ENCODE data around the gene BABAM2. TPM values are rescaled to one million over a fixed set of nuclear protein-coding genes. Genes with fewer than 3 reads are reported as not detected.

Gene BABAM2
- total and polyA plus RNA-seq, 4 donors, result 9.9 to 17.0 (median 13.9) TPM

DNA sequence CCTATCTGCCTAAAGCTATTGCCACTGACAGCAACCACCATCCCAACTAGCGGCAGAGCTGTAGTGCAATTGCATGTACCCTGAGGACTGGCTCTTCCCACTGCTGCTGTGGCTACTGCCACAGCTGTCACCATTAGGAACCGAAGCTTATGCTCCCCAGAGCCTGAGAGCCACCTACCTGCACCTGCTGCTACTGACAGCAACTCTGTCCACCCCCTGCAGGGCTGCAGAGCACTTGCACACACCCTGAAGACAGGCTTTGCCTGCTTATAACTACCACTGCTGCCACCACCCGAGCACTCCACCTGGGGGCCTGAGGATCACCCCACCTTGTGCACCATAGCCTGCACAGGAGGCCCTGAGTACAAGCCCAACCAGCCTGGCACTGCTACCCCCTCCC lies 284.5 kb downstream of the BABAM2 start (continued):
- TF ChIP-seq, protein P1, sequence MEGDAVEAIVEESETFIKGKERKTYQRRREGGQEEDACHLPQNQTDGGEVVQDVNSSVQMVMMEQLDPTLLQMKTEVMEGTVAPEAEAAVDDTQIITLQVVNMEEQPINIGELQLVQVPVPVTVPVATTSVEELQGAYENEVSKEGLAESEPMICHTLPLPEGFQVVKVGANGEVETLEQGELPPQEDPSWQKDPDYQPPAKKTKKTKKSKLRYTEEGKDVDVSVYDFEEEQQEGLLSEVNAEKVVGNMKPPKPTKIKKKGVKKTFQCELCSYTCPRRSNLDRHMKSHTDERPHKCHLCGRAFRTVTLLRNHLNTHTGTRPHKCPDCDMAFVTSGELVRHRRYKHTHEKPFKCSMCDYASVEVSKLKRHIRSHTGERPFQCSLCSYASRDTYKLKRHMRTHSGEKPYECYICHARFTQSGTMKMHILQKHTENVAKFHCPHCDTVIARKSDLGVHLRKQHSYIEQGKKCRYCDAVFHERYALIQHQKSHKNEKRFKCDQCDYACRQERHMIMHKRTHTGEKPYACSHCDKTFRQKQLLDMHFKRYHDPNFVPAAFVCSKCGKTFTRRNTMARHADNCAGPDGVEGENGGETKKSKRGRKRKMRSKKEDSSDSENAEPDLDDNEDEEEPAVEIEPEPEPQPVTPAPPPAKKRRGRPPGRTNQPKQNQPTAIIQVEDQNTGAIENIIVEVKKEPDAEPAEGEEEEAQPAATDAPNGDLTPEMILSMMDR (IDR thresholded peaks at IDR 0.05; ENCODE audit: low read depth, low read length, missing input control), result no peak
- TF ChIP-seq FOXA2 (IDR thresholded peaks at IDR 0.05) (no peak), HNF4G (IDR thresholded peaks at IDR 0.05) (no peak), EGR1 (IDR thresholded peaks at IDR 0.05; ENCODE audit: low read depth in 2 of 2) (no peak), RAD21 (IDR thresholded peaks at IDR 0.05) (no peak), ATF3 (IDR thresholded peaks at IDR 0.05) (no peak), RXRA (IDR thresholded peaks at IDR 0.05) (no peak)

DNA sequence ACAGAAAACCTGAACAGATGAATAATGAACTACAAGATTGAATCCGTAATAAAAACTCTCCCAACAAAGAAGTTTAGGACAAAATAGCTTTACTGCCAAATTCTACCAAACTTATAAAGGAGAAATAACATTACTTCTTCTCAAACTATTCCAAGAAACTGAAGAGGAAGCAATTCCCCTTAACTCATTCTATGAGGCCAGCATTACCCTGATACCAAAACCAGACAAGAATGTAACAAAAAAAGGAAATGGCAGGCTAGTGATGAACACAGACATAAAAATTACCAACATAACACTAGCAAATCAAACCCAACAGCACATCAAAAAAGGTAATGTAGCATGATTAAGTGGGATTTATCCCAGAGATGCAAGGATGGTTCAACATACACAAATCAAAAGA lies 288.4 kb downstream of the BABAM2 start:
- TF ChIP-seq NR2F2 (IDR thresholded peaks at IDR 0.05) (no peak), YY1 (IDR thresholded peaks at IDR 0.05) (no peak), SP1 (IDR thresholded peaks at IDR 0.05) (no peak), HNF4A (conservative IDR thresholded peaks at IDR 0.05) (no peak)
- TF ChIP-seq, protein P2, sequence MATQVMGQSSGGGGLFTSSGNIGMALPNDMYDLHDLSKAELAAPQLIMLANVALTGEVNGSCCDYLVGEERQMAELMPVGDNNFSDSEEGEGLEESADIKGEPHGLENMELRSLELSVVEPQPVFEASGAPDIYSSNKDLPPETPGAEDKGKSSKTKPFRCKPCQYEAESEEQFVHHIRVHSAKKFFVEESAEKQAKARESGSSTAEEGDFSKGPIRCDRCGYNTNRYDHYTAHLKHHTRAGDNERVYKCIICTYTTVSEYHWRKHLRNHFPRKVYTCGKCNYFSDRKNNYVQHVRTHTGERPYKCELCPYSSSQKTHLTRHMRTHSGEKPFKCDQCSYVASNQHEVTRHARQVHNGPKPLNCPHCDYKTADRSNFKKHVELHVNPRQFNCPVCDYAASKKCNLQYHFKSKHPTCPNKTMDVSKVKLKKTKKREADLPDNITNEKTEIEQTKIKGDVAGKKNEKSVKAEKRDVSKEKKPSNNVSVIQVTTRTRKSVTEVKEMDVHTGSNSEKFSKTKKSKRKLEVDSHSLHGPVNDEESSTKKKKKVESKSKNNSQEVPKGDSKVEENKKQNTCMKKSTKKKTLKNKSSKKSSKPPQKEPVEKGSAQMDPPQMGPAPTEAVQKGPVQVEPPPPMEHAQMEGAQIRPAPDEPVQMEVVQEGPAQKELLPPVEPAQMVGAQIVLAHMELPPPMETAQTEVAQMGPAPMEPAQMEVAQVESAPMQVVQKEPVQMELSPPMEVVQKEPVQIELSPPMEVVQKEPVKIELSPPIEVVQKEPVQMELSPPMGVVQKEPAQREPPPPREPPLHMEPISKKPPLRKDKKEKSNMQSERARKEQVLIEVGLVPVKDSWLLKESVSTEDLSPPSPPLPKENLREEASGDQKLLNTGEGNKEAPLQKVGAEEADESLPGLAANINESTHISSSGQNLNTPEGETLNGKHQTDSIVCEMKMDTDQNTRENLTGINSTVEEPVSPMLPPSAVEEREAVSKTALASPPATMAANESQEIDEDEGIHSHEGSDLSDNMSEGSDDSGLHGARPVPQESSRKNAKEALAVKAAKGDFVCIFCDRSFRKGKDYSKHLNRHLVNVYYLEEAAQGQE (IDR thresholded peaks at IDR 0.05), result no peak
- TF ChIP-seq, protein P3, sequence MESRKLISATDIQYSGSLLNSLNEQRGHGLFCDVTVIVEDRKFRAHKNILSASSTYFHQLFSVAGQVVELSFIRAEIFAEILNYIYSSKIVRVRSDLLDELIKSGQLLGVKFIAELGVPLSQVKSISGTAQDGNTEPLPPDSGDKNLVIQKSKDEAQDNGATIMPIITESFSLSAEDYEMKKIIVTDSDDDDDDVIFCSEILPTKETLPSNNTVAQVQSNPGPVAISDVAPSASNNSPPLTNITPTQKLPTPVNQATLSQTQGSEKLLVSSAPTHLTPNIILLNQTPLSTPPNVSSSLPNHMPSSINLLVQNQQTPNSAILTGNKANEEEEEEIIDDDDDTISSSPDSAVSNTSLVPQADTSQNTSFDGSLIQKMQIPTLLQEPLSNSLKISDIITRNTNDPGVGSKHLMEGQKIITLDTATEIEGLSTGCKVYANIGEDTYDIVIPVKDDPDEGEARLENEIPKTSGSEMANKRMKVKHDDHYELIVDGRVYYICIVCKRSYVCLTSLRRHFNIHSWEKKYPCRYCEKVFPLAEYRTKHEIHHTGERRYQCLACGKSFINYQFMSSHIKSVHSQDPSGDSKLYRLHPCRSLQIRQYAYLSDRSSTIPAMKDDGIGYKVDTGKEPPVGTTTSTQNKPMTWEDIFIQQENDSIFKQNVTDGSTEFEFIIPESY (IDR thresholded peaks at IDR 0.05), result no peak
- Histone ChIP-seq H3K4me3 (ENCODE audit: low read depth in 1 of 3, low read length in 3 of 3) (no peak overlapping the region), H3K27me3 (ENCODE audit: control insufficient read depth in 4 of 4, insufficient read depth in 4 of 4, low read length in 3 of 4) (no peaks in the 10 kb centered on the region), H3K9me3 (ENCODE audit: control insufficient read depth in 4 of 4, low read length in 3 of 4) (peaks cover 0 to 3% (median 0%) of the 10 kb centered on the region in 4 donors), H3K27ac (ENCODE audit: low read depth in 1 of 2, low read length in 2 of 2) (no peak overlapping the region), H3K9ac (ENCODE audit: low read depth in 1 of 2, low read length in 2 of 2) (no peak overlapping the region), H3K36me3 (ENCODE audit: control insufficient read depth in 4 of 4, insufficient read depth in 3 of 4, low read depth in 1 of 4, low read length in 3 of 4) (no peaks in the 10 kb centered on the region), H3K4me1 (ENCODE audit: control insufficient read depth in 4 of 4, insufficient read depth in 4 of 4, low read length in 3 of 4) (no peaks in the 10 kb centered on the region)
- DNase-seq (ENCODE audit: low spot score), result no peak
- WGBS, result 97% methylated on average over 1 of the region's 1 CpG

DNA sequence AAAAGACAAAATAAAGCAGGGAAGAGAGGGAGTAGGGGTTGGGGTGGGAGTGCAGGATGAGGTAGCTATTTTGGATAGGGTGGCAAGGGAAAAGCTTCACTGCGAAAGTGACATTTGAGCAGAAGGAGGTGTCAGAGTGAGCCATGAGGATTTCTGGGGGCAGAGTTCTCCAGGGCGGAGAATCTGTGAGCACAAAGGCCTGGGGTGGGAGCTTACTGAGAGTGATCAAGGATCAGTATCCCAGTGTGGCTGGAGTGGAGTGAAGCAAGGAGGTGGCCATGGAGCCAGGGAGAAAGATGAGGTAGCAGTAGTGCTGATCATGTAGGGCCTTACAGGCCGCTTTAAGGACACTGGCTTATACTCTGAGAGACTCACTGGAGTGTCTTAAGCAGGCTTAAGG lies 291.3 kb downstream of the BABAM2 start:
- Histone ChIP-seq H3K27me3 (ENCODE audit: control insufficient read depth in 4 of 4, insufficient read depth in 4 of 4, low read length in 3 of 4) (no peaks in the 10 kb centered on the region), H3K27ac (ENCODE audit: low read depth in 1 of 2, low read length in 2 of 2) (no peak overlapping the region), H3K9ac (ENCODE audit: low read depth in 1 of 2, low read length in 2 of 2) (no peak overlapping the region), H3K4me1 (ENCODE audit: control insufficient read depth in 4 of 4, insufficient read depth in 4 of 4, low read length in 3 of 4) (no peaks in the 10 kb centered on the region), H3K36me3 (ENCODE audit: control insufficient read depth in 4 of 4, insufficient read depth in 3 of 4, low read depth in 1 of 4, low read length in 3 of 4) (no peaks in the 10 kb centered on the region), H3K4me3 (ENCODE audit: low read depth in 1 of 3, low read length in 3 of 3) (no peak overlapping the region), H3K9me3 (ENCODE audit: control insufficient read depth in 4 of 4, low read length in 3 of 4) (peaks cover 0 to 3% (median 0%) of the 10 kb centered on the region in 4 donors)
- WGBS, result over 99% methylated on average over 3 of the region's 3 CpGs
- no peak for DNase-seq (ENCODE audit: low spot score)
- TF ChIP-seq EGR1 (IDR thresholded peaks at IDR 0.05; ENCODE audit: low read depth in 2 of 2), result no peak
- TF ChIP-seq, protein P3 (IDR thresholded peaks at IDR 0.05), result no peak
- TF ChIP-seq SP1 (IDR thresholded peaks at IDR 0.05), result no peak
- TF ChIP-seq GABPA (IDR thresholded peaks at IDR 0.05 in 1 of 2, conservative IDR thresholded peaks at IDR 0.05 in 1 of 2), result no peak
- TF ChIP-seq MAX (IDR thresholded peaks at IDR 0.05), result no peak
- no peak for TF ChIP-seq ATF3 (IDR thresholded peaks at IDR 0.05)
- TF ChIP-seq FOXA1 (IDR thresholded peaks at IDR 0.05), result no peak
- TF ChIP-seq, protein P2 (IDR thresholded peaks at IDR 0.05), result no peak
- no peak for TF ChIP-seq NR2F2 (IDR thresholded peaks at IDR 0.05)

Data from liver (tissue), 9 donors.